ENCODE data around the gene GGA2. TPM values are rescaled to one million over a fixed set of nuclear protein-coding genes. Genes with fewer than 3 reads are reported as not detected.

Gene GGA2
- total RNA-seq, 4 donors from 2014 or later: 21.7 to 51.8 (median 36.9) TPM

DNA sequence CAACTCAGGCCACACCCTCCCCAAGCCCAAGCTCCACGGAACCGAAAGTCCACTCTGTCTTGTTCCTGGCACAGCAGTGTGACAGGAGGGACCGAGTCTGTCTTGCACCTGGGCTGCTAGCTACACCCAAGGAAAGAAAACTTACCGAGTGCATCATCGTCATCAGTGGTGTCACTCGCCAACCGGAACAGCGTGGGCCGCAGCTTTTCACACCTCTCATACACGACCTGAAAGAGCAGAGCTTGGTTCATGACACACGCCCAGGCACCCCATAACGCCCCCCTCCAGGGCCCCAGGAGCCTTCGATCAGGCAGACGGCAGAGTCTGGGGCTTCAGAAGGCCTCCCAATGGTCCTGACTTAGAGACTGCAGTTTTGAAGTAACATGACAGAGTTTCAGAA, 27.5 kb downstream of the GGA2 start:
- Histone ChIP-seq H3K27me3 (no peaks in the 10 kb centered on the region), H3K4me3 (no peak overlapping the region), H3K4me1 (peaks cover 0 to 5% (median 0%) of the 10 kb centered on the region in 4 donors), H3K27ac (no peak overlapping the region), H3K36me3 (peaks cover 0 to 67% (median 33%) of the 10 kb centered on the region in 4 donors), H3K9me3 (no peaks in the 10 kb centered on the region)
- 90 to 92% methylated on average over 2 to 14 of the region's 14 CpGs for WGBS, 2 donors (ENCODE audit: low coverage in 1 of 2)
- TF ChIP-seq EP300 (IDR thresholded peaks at IDR 0.05; ENCODE audit: low read depth): no peak
- no peak for TF ChIP-seq POLR2AphosphoS5 (IDR thresholded peaks at IDR 0.05)
- TF ChIP-seq POLR2A (IDR thresholded peaks at IDR 0.05): no peak
- TF ChIP-seq, protein P1, sequence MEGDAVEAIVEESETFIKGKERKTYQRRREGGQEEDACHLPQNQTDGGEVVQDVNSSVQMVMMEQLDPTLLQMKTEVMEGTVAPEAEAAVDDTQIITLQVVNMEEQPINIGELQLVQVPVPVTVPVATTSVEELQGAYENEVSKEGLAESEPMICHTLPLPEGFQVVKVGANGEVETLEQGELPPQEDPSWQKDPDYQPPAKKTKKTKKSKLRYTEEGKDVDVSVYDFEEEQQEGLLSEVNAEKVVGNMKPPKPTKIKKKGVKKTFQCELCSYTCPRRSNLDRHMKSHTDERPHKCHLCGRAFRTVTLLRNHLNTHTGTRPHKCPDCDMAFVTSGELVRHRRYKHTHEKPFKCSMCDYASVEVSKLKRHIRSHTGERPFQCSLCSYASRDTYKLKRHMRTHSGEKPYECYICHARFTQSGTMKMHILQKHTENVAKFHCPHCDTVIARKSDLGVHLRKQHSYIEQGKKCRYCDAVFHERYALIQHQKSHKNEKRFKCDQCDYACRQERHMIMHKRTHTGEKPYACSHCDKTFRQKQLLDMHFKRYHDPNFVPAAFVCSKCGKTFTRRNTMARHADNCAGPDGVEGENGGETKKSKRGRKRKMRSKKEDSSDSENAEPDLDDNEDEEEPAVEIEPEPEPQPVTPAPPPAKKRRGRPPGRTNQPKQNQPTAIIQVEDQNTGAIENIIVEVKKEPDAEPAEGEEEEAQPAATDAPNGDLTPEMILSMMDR (IDR thresholded peaks at IDR 0.05): no peak
- intact Hi-C loops (cut with DNase I; ENCODE audit: low total_unique reads) (no loop called here), in situ Hi-C loops (cut with MboI; ENCODE audit: low pct_ligation_motif_present in 1 of 4, low pct_unique_long_range_greater_than_20kb in 1 of 4, low sequenced_read_pairs in 3 of 4) (no loop called here)
- no peak for DNase-seq

DNA sequence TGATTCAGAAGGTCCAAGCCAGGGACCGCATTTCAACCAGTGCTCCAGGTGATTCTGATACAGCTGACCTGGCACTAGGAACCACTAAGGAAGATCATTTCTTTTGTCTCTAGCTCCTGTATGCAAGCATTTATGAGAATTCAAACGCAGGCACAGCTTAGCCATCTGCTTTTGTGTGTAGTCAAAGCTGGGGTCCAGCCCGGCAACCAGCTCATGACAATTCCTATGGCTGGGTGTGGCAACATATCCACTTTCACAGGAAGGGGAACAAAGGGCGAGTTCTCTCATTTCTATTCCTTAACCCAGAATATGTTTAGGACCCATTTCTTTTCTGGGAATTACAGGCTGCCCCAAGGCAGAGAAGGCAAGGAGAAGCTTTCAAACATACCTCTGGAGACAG, 30.0 kb downstream of the GGA2 start:
- 57 to 75% methylated on average over 2 to 4 of the region's 4 CpGs for WGBS, 2 donors (ENCODE audit: low coverage in 1 of 2)
- H3K27ac ChIP-seq: no peak overlapping the region
- H3K27me3 ChIP-seq: no peaks in the 10 kb centered on the region
- H3K9me3 ChIP-seq: no peaks in the 10 kb centered on the region
- no peak for DNase-seq
- TF ChIP-seq POLR2A (IDR thresholded peaks at IDR 0.05): no peak
- TF ChIP-seq POLR2AphosphoS5 (IDR thresholded peaks at IDR 0.05): no peak
- TF ChIP-seq EP300 (IDR thresholded peaks at IDR 0.05; ENCODE audit: low read depth): no peak
- TF ChIP-seq, protein P1 (IDR thresholded peaks at IDR 0.05): no peak
- H3K36me3 ChIP-seq: peaks cover 0 to 63% (median 28%) of the 10 kb centered on the region in 4 donors
- intact Hi-C loops (cut with DNase I; ENCODE audit: low total_unique reads): no loop called here
- no peak overlapping the region for H3K4me3 ChIP-seq
- in situ Hi-C loops (cut with MboI; ENCODE audit: low pct_ligation_motif_present in 1 of 4, low pct_unique_long_range_greater_than_20kb in 1 of 4, low sequenced_read_pairs in 3 of 4): no loop called here
- peaks cover 0 to 5% (median 0%) of the 10 kb centered on the region in 4 donors for H3K4me1 ChIP-seq

DNA sequence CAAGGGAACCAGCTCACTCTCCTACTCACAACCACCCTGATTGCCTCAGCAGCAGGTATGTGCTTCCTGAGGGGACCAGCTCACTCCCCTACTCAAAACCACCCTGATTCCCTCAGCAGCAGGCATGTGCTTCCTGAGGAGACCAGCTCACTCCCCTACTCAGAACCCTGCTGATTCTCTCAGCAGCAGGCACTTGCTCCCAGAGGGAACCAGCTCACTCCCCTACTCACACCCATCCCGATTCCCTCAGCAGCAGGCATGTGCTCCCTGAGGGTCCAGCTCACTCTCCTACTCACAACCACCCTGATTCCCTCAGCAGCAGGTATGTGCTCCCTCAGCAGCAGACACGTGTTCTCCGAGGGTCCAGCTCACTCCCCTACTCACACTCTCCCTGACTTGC, 31.2 kb downstream of the GGA2 start:
- 88% methylated on average over 3 of the region's 3 CpGs; no CpG with 5 or more reads in 1 of the 2 donors for WGBS, 2 donors (ENCODE audit: low coverage in 1 of 2)
- intact Hi-C loops (cut with DNase I; ENCODE audit: low total_unique reads): no loop called here

DNA sequence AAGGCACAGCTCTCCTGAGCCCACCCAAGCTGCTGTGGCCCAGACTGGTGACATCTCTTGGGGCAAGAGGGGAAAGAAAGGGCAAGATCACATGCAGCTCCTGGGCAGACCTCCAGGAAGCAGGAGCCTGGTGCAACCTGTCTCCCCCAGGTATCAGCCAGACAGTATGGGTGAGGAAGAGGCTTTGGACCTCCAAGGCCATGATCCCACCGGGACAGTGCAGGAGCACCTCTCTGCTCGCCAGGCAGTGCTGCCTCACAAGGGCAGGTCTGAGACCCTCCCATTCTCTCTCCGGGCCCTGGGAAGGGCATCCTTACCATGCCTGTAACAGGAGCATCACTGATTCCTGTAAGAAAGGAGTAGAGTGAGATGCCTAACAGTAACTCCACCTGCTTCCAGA, 31.7 kb downstream of the GGA2 start:
- intact Hi-C loops (cut with DNase I; ENCODE audit: low total_unique reads): no loop called here
- Histone ChIP-seq H3K27ac (no peak overlapping the region), H3K9me3 (no peaks in the 10 kb centered on the region), H3K4me3 (no peak overlapping the region), H3K4me1 (no peaks in the 10 kb centered on the region), H3K36me3 (peaks cover 0 to 71% (median 36%) of the 10 kb centered on the region in 4 donors), H3K27me3 (no peaks in the 10 kb centered on the region)
- no peak for DNase-seq
- WGBS, 2 donors (ENCODE audit: low coverage in 1 of 2): 96% methylated on average over 3 of the region's 3 CpGs; no CpG with 5 or more reads in 1 of the 2 donors
- in situ Hi-C loops (cut with MboI; ENCODE audit: low pct_ligation_motif_present in 1 of 4, low pct_unique_long_range_greater_than_20kb in 1 of 4, low sequenced_read_pairs in 3 of 4): no loop called here
- no peak for TF ChIP-seq POLR2AphosphoS5 (IDR thresholded peaks at IDR 0.05)
- TF ChIP-seq, protein P1 (IDR thresholded peaks at IDR 0.05): no peak
- no peak for TF ChIP-seq EP300 (IDR thresholded peaks at IDR 0.05; ENCODE audit: low read depth)
- no peak for TF ChIP-seq POLR2A (IDR thresholded peaks at IDR 0.05)

More for the DNA sequence above, 31.2 kb downstream of the GGA2 start:
- peaks cover 0 to 67% (median 34%) of the 10 kb centered on the region in 4 donors for H3K36me3 ChIP-seq
- H3K4me3 ChIP-seq: no peak overlapping the region
- H3K27ac ChIP-seq: no peak overlapping the region
- in situ Hi-C loops (cut with MboI; ENCODE audit: low pct_ligation_motif_present in 1 of 4, low pct_unique_long_range_greater_than_20kb in 1 of 4, low sequenced_read_pairs in 3 of 4): no loop called here
- no peak for DNase-seq
- no peaks in the 10 kb centered on the region for H3K9me3 ChIP-seq
- TF ChIP-seq POLR2A (IDR thresholded peaks at IDR 0.05) (no peak), EP300 (IDR thresholded peaks at IDR 0.05; ENCODE audit: low read depth) (no peak), POLR2AphosphoS5 (IDR thresholded peaks at IDR 0.05) (no peak)
- TF ChIP-seq, protein P1 (IDR thresholded peaks at IDR 0.05): no peak
- H3K27me3 ChIP-seq: no peaks in the 10 kb centered on the region
- H3K4me1 ChIP-seq: no peaks in the 10 kb centered on the region
